Colonic mucosa (tissue), 4 donors: Measurements from ENCODE around the gene FLII. TPM values are rescaled to one million over a fixed set of nuclear protein-coding genes. Genes with fewer than 3 reads are reported as not detected.

Experiments used
- DNase-seq: peaks from one replicate; pipeline ENCODE4 v3.0.0-alpha.2; 2020
- H3K27ac ChIP-seq: fragments of 200-600 bp; one replicate; pipeline ENCODE4 v1.8.0; 2021
- H3K27me3 ChIP-seq: fragments of 200-600 bp; one replicate; pipeline ENCODE4 v1.8.0; 2021
- H3K36me3 ChIP-seq: fragments of 200-600 bp; one replicate; pipeline ENCODE4 v1.8.0; 2021
- H3K4me1 ChIP-seq: fragments of 200-600 bp; one replicate; pipeline ENCODE4 v1.8.0; 2021; ENCODE audit warnings: mild to moderate bottlenecking
- H3K4me3 ChIP-seq: fragments of 200-600 bp; one replicate; pipeline ENCODE4 v1.8.0; 2021
- H3K9ac ChIP-seq, 2 donors: one replicate each; pipeline ENCODE4 v1.7.0; 2013; ENCODE audit warnings: control low read depth in 2 of 2, low read depth in 2 of 2, low read length in 2 of 2
- H3K9me3 ChIP-seq: fragments of 200-600 bp; one replicate; pipeline ENCODE4 v1.8.0; 2021
- CTCF ChIP-seq: fragments of 200-600 bp; IDR thresholded peaks from one replicate; pipeline ENCODE4 v1.8.0; 2022; ENCODE audit warnings: antibody characterized with exemption, mild to moderate bottlenecking
- intact Hi-C: fragments of 100-400 bp; cut with DNase I; formaldehyde crosslinking; loops from one replicate; pipeline ENCODE4 v1.14.1; 2022
- total RNA-seq, 2 donors: library from RNA; stranded (reverse); fragmentation: NEBNext Ultra II Directional in 1 of 2; extraction: Animal tissue kit (Norgen Biotek cat#: 25700) in 1 of 2; gene quantifications; one replicate each; pipeline ENCODE4 v1.2.1, GENCODE V29; 2021
- donor health status: healthy.
- donor health status: DM: no; HTN: no; CAD: no.
- donor health status: DM: no; HTN: no; CAD: no.

Gene FLII
- total RNA-seq, 2 donors from 2014 or later, result 263 to 293 TPM

GRCh38 chr17:18206962-18207361 lies 51.6 kb downstream of the FLII start:
- Histone ChIP-seq H3K27ac (no peak overlapping the region), H3K4me1 (no peaks in the 10 kb centered on the region), H3K27me3 (no peaks in the 10 kb centered on the region), H3K9ac (no peak overlapping the region), H3K4me3 (no peak overlapping the region), H3K9me3 (no peaks in the 10 kb centered on the region), H3K36me3 (peaks cover 23% of the 10 kb centered on the region)
- no peak for TF ChIP-seq CTCF
- intact Hi-C loops, result no loop called here
- DNase-seq, result no peak

- H3K4me1 ChIP-seq, result no peaks in the 10 kb centered on the region
- no peaks in the 10 kb centered on the region for H3K27me3 ChIP-seq
- peaks cover 21% of the 10 kb centered on the region for H3K36me3 ChIP-seq
- H3K9me3 ChIP-seq, result no peaks in the 10 kb centered on the region
- no peak for TF ChIP-seq CTCF
- H3K27ac ChIP-seq, result no peak overlapping the region
- H3K9ac ChIP-seq, result no peak overlapping the region
- DNase-seq, result no peak
- intact Hi-C loops, result no loop called here
- no peak overlapping the region for H3K4me3 ChIP-seq
These were observed 52.7 kb downstream of the FLII start for GRCh38 chr17:18205861-18206260.

GRCh38 chr17:18203308-18203707 lies 55.2 kb downstream of the FLII start:
- no peak for DNase-seq
- no peak overlapping the region for H3K4me3 ChIP-seq
- H3K9me3 ChIP-seq, result no peaks in the 10 kb centered on the region
- H3K27me3 ChIP-seq, result no peaks in the 10 kb centered on the region
- H3K36me3 ChIP-seq, result peaks cover 12% of the 10 kb centered on the region
- no peak overlapping the region for H3K27ac ChIP-seq
- intact Hi-C loops, result no loop called here
- H3K4me1 ChIP-seq, result no peaks in the 10 kb centered on the region
- no peak for TF ChIP-seq CTCF
- no peak overlapping the region for H3K9ac ChIP-seq

GRCh38 chr17:18201108-18201507 lies 57.4 kb downstream of the FLII start:
- TF ChIP-seq CTCF, result no peak
- no peaks in the 10 kb centered on the region for H3K4me1 ChIP-seq
- H3K27ac ChIP-seq, result no peak overlapping the region
- DNase-seq, result no peak
- H3K4me3 ChIP-seq, result no peak overlapping the region
- intact Hi-C loops, result no loop called here
- H3K9ac ChIP-seq, result no peak overlapping the region
- H3K36me3 ChIP-seq, result peaks cover 1% of the 10 kb centered on the region
- no peaks in the 10 kb centered on the region for H3K9me3 ChIP-seq
- H3K27me3 ChIP-seq, result no peaks in the 10 kb centered on the region

- Histone ChIP-seq H3K4me3 (no peak overlapping the region), H3K27me3 (no peaks in the 10 kb centered on the region), H3K9ac (no peak overlapping the region), H3K27ac (no peak overlapping the region), H3K4me1 (no peaks in the 10 kb centered on the region), H3K9me3 (no peaks in the 10 kb centered on the region), H3K36me3 (no peaks in the 10 kb centered on the region)
- no peak for DNase-seq
- no peak for TF ChIP-seq CTCF
- intact Hi-C loops, result no loop called here
These were observed 60.0 kb downstream of the FLII start for GRCh38 chr17:18198530-18198929.
